Vagina (tissue), 2 donors: ENCODE data around the gene ASS1.

ENCODE experiments used
- CTCF ChIP-seq, 3 experiments: fragments of 450-650 bp in 2 of 3; fragments of 200-600 bp in 1 of 3; sonication (generic) in 1 of 3; IDR thresholded peaks; one replicate each; pipeline ENCODE4 v1.5.1; 2017 to 2019; ENCODE audit warnings: antibody characterized with exemption in 3 of 3, mild to moderate bottlenecking in 2 of 3, moderate library complexity in 2 of 3
- POLR2AphosphoS5 ChIP-seq, 2 donors: sonication (generic); formaldehyde crosslinking; IDR thresholded peaks; one replicate each; pipeline ENCODE4 v1.9.0; 2017; ENCODE audit warnings: antibody characterized with exemption in 2 of 2, mild to moderate bottlenecking in 2 of 2, low read depth in 1 of 2; ENCODE audit not compliant: insufficient read depth in 1 of 2

GRCh38 chr9:130513078-130513477 lies 68.3 kb downstream of the ASS1 start:
- TF ChIP-seq POLR2AphosphoS5 (IDR thresholded peaks at IDR 0.05; ENCODE audit: insufficient read depth in 1 of 2, low read depth in 1 of 2) (no peak), CTCF (IDR thresholded peaks at IDR 0.05) (no peak)
